OCI-LY3 (cell line): Measurements from ENCODE around the gene YWHAB.

Experiments used
- H2AFZ ChIP-seq: fragments of 200-600, 300-600 bp; shearing (Covaris generic); 2 replicates; pipeline ENCODE4 v1.6.0; 2014; ENCODE audit warnings: antibody characterized with exemption, low read depth, low read length
- H3K27ac ChIP-seq: fragments of 200-600, 300-600 bp; sonication (generic); 2 replicates; pipeline ENCODE4 v1.5.1; 2014; ENCODE audit warnings: mild to moderate bottlenecking, low read length, moderate library complexity, mixed read lengths
- H3K27me3 ChIP-seq: fragments of 200-600, 300-600 bp; sonication (generic); 2 replicates; pipeline ENCODE4 v1.6.1; 2014; ENCODE audit warnings: low read depth, low read length, mixed read lengths
- H3K36me3 ChIP-seq: fragments of 200-600, 300-600 bp; sonication (generic); replicated peaks from 2 replicates; pipeline ENCODE3; 2014; ENCODE audit warnings: low read depth, low read length, mixed read lengths
- H3K4me1 ChIP-seq: fragments of 300-600, 200-600 bp; sonication (generic); 2 replicates; pipeline ENCODE4 v1.6.1; 2014; ENCODE audit warnings: low read length, mixed read lengths
- H3K4me2 ChIP-seq: fragments of 200-600, 300-600 bp; sonication (generic); 2 replicates; pipeline ENCODE4 v1.6.1; 2014; ENCODE audit warnings: low read length, mixed read lengths
- H3K4me3 ChIP-seq: fragments of 300-600, 200-600 bp; sonication (generic); 2 replicates; pipeline ENCODE4 v1.5.1; 2014; ENCODE audit warnings: antibody characterized with exemption, mild to moderate bottlenecking, low read length, moderate library complexity
- H3K79me2 ChIP-seq: fragments of 300-600, 200-600 bp; shearing (Covaris generic); 2 replicates; pipeline ENCODE4 v1.6.1; 2014; ENCODE audit warnings: mild to moderate bottlenecking, low read length, mixed read lengths
- H3K9ac ChIP-seq: fragments of 300-600, 200-600 bp; shearing (Covaris generic); 2 replicates; pipeline ENCODE4 v1.6.0; 2014; ENCODE audit warnings: mild to moderate bottlenecking, low read length, moderate library complexity
- H3K9me3 ChIP-seq: fragments of 200-600, 300-600 bp; shearing (Covaris generic); 2 replicates; pipeline ENCODE4 v1.6.1; 2014; ENCODE audit warnings: low read length, mixed read lengths; ENCODE audit not compliant: insufficient read depth
- H4K20me1 ChIP-seq: fragments of 200-600, 300-600 bp; sonication (generic); 2 replicates; pipeline ENCODE4 v1.6.1; 2016; ENCODE audit warnings: low read length, mixed read lengths; ENCODE audit not compliant: insufficient read depth
- EZH2phosphoT487 ChIP-seq: fragments of 200-600 bp; shearing (Covaris generic); IDR thresholded peaks from 2 replicates; pipeline ENCODE4 v1.6.1; 2018; ENCODE audit warnings: antibody characterized with exemption, mixed run types, low read depth
- TF ChIP-seq, protein P1 (sequence below): fragments of 200-600, 300-600 bp; sonication (generic); IDR thresholded peaks from 2 replicates; pipeline ENCODE4 v1.5.1; 2014; ENCODE audit warnings: antibody characterized with exemption, low read length, low read depth

YWHAB gene

DNA sequence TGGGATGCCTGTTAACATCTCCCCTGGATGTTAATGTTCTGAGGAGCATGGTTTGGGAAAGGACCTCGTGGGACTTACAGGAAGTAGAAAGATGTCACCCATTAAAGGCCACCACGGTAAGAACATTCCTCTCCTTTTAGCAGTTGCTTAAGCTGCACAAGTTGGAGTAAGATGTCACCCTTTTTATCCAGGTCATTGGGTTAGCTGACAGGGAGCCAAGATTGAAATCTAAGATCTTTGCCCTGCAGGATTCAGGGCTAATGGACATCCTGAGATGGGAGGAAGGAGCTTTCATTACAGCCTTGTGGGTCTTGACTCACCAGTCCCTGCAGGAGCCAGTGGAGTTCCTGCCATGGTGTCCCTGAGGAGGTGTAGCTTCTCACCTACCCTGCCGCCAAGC lies 46.4 kb downstream of the YWHAB start:
- Histone ChIP-seq H3K4me1 (no peaks in the 10 kb centered on the region), H3K9me3 (no peaks in the 10 kb centered on the region), H3K4me3 (no peak overlapping the region), H3K27me3 (no peaks in the 10 kb centered on the region), H3K9ac (no peak overlapping the region), H3K36me3 (peaks cover 17% of the 10 kb centered on the region), H4K20me1 (no peaks in the 10 kb centered on the region; the same call in 1 of the 2 replicates), H3K79me2 (no peaks in the 10 kb centered on the region), H3K4me2 (no peak overlapping the region), H2AFZ (no peak overlapping the region), H3K27ac (no peak overlapping the region)
- TF ChIP-seq EZH2phosphoT487, result no peak
- TF ChIP-seq, protein P1, sequence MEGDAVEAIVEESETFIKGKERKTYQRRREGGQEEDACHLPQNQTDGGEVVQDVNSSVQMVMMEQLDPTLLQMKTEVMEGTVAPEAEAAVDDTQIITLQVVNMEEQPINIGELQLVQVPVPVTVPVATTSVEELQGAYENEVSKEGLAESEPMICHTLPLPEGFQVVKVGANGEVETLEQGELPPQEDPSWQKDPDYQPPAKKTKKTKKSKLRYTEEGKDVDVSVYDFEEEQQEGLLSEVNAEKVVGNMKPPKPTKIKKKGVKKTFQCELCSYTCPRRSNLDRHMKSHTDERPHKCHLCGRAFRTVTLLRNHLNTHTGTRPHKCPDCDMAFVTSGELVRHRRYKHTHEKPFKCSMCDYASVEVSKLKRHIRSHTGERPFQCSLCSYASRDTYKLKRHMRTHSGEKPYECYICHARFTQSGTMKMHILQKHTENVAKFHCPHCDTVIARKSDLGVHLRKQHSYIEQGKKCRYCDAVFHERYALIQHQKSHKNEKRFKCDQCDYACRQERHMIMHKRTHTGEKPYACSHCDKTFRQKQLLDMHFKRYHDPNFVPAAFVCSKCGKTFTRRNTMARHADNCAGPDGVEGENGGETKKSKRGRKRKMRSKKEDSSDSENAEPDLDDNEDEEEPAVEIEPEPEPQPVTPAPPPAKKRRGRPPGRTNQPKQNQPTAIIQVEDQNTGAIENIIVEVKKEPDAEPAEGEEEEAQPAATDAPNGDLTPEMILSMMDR, result no peak

DNA sequence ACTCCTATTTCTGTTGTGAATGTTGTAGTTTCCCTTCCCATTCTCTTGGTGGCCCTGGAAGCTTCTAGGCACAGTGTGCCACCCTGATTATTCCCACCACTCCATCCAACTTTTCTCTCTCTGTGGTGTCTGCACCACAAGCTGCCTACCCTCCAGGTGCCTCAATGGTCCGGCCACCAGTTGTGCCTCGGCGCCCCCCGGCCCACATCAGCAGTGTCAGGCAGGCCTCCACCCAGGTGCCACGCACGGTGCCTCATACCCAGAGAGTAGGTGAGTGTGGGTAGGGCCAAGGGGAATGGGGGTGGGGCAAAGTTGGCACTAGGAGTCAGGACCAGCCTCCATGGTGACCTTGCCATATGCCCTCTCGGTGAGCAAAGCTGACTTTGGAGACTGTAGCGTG lies 47.4 kb downstream of the YWHAB start:
- H3K27ac ChIP-seq, result no peak overlapping the region
- no peak overlapping the region for H2AFZ ChIP-seq
- no peaks in the 10 kb centered on the region for H3K27me3 ChIP-seq
- no peak overlapping the region for H3K4me2 ChIP-seq
- no peak overlapping the region for H3K9ac ChIP-seq
- TF ChIP-seq EZH2phosphoT487, result no peak
- TF ChIP-seq, protein P1, result no peak
- H3K4me3 ChIP-seq, result no peak overlapping the region
- peaks cover 20% of the 10 kb centered on the region for H3K36me3 ChIP-seq
- no peaks in the 10 kb centered on the region for H3K9me3 ChIP-seq
- H3K4me1 ChIP-seq, result no peaks in the 10 kb centered on the region
- H3K79me2 ChIP-seq, result no peaks in the 10 kb centered on the region
- H4K20me1 ChIP-seq, result no peaks in the 10 kb centered on the region; the same call in 1 of the 2 replicates

DNA sequence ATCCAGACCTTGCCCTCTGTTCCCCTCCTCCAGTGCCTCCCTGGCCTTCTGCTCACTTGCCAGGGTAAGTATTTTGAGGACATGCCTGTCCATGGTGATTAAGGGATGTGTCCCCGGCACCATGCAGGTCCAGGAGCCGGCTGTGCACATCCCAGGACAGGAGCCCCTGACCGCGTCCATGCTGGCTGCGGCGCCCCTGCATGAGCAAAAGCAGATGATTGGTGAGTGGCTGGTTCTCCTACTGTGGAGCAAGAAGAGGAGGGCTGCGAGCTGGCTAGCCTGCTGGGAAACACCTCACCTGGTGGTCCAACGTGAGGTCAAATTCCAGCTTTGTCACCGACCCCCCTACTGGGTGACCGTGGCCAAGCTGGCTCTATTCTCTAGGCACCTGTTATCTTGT lies 51.0 kb downstream of the YWHAB start:
- H3K4me2 ChIP-seq, result no peak overlapping the region
- H3K9me3 ChIP-seq, result no peaks in the 10 kb centered on the region
- H3K4me3 ChIP-seq, result no peak overlapping the region
- TF ChIP-seq, protein P1, result no peak
- no peak for TF ChIP-seq EZH2phosphoT487
- no peak overlapping the region for H2AFZ ChIP-seq
- H3K9ac ChIP-seq, result no peak overlapping the region
- H4K20me1 ChIP-seq, result peaks cover 5% of the 10 kb centered on the region; the same call in 1 of the 2 replicates
- no peaks in the 10 kb centered on the region for H3K4me1 ChIP-seq
- no peak overlapping the region for H3K27ac ChIP-seq
- H3K79me2 ChIP-seq, result no peaks in the 10 kb centered on the region
- no peaks in the 10 kb centered on the region for H3K27me3 ChIP-seq
- peaks cover 41% of the 10 kb centered on the region for H3K36me3 ChIP-seq

DNA sequence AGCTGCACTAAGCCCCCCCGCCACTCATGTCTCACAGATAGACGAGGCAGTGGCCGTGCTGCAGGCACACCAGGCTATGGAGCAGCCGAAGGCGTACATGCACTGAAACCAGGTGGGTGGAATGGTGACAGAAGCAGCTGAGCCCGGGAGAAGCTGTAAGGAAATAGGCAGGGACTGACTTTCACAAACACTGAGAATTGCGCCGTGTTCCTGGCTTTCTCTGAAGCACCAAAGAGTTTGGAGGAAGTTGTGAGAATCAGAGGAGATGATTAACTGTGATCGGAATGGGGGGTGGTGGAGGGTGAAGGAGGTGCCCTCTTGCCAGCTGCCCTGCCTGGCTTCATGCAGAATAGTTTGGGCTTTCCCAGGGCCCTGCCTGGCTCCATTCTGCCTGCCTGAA lies 53.1 kb downstream of the YWHAB start:
- Histone ChIP-seq H3K9me3 (no peaks in the 10 kb centered on the region), H3K27me3 (no peaks in the 10 kb centered on the region), H3K4me3 (no peak overlapping the region), H3K4me2 (no peak overlapping the region), H3K79me2 (no peaks in the 10 kb centered on the region), H3K27ac (no peak overlapping the region), H4K20me1 (0 out of 2 replicates have a peak, but pooled peaks cover 8% of the 10 kb centered on the region), H2AFZ (no peak overlapping the region), H3K36me3 (peaks cover 49% of the 10 kb centered on the region), H3K9ac (no peak overlapping the region), H3K4me1 (no peaks in the 10 kb centered on the region)
- TF ChIP-seq EZH2phosphoT487, result no peak
- TF ChIP-seq, protein P1, result no peak
